LNCaP clone FGC (cell line): ENCODE measurements around the gene ZYG11B.
"Not testable (repeated sequence)": the region's sequence is repeated elsewhere in the genome, so short reads cannot be mapped to it uniquely, and the experiment has no call there.

Source experiments
- DNase-seq: peaks from one replicate; pipeline ENCODE4 v3.0.0-alpha.2; 2011; ENCODE audit warnings: low read depth
- H3K4me3 ChIP-seq: 2 replicates; pipeline ENCODE4 v1.5.1; 2011; ENCODE audit warnings: mild to moderate bottlenecking, low read depth, low read length, control low read depth
- CTCF ChIP-seq: IDR thresholded peaks from 2 replicates; pipeline ENCODE4 v1.5.1; 2012; ENCODE audit warnings: mild to moderate bottlenecking; ENCODE audit not compliant: control insufficient read depth, insufficient read depth; ENCODE audit errors: extremely low read depth

ZYG11B gene

GRCh38 chr1:52746189-52746588 lies 19.9 kb downstream of the ZYG11B start:
- no peak for TF ChIP-seq CTCF
- H3K4me3 ChIP-seq, result no peak overlapping the region
- no peak for DNase-seq

- H3K4me3 ChIP-seq, result no peak overlapping the region
- no peak for TF ChIP-seq CTCF
Measured at GRCh38 chr1:52747450-52747849, 21.2 kb downstream of the ZYG11B start.

GRCh38 chr1:52748119-52748518 lies 21.9 kb downstream of the ZYG11B start:
- H3K4me3 ChIP-seq, result no peak overlapping the region
- DNase-seq, result no peak
- peak; percentile 41 for TF ChIP-seq CTCF

More at GRCh38 chr1:52747450-52747849, 21.2 kb downstream of the ZYG11B start:
- no peak for DNase-seq

- DNase-seq, H3K4me3 ChIP-seq: not testable (repeated sequence)
Measured at GRCh38 chr1:52749496-52749895, 23.2 kb downstream of the ZYG11B start.

GRCh38 chr1:52750139-52750538 lies 23.9 kb downstream of the ZYG11B start:
- DNase-seq, H3K4me3 ChIP-seq: not testable (repeated sequence)

GRCh38 chr1:52751589-52752483 lies 25.6 kb downstream of the ZYG11B start:
- H3K4me3 ChIP-seq, result no peak overlapping the region
- no peak for TF ChIP-seq CTCF
- no peak for DNase-seq

GRCh38 chr1:52752484-52752826 lies 26.2 kb downstream of the ZYG11B start:
- H3K4me3 ChIP-seq, result no peak overlapping the region
- no peak for DNase-seq
- TF ChIP-seq CTCF, result no peak

GRCh38 chr1:52753169-52753568 lies 26.9 kb downstream of the ZYG11B start:
- H3K4me3 ChIP-seq, result no peak overlapping the region
- TF ChIP-seq CTCF, result no peak
- DNase-seq, result no peak
